Measurements from ENCODE around the gene MYOCOS.
"Not testable (repeated sequence)": the region's sequence is repeated elsewhere in the genome, so short reads cannot be mapped to it uniquely, and the experiment has no call there.

Gene MYOCOS, protein sequence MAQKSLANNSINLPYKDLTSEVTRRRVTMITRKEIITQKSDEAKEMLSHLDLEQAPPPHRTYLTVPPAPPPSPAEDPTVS

DNA sequence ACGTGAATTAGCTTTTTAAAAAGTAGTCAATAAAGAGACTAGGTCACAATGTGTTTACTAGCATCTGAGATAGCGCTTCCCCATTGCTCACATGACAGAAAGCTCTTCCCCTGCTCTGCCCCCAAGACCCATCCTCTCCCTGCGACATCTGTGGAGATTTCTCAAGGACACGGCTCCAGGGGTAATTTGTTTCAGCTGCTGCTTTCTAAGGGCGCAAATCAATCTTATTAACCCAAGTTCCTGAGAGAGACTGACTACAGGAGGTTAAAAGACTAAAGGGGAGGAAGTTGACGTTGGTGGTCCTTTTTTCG is at the start of gene MYOCOS:
Gene MYOCOS, plus strand, starts transcription at position 92 of the 311 bp plus-strand sequence. CDS start 1,641 bp downstream, outside the sequence.
- no peak for DNase-seq

DNA sequence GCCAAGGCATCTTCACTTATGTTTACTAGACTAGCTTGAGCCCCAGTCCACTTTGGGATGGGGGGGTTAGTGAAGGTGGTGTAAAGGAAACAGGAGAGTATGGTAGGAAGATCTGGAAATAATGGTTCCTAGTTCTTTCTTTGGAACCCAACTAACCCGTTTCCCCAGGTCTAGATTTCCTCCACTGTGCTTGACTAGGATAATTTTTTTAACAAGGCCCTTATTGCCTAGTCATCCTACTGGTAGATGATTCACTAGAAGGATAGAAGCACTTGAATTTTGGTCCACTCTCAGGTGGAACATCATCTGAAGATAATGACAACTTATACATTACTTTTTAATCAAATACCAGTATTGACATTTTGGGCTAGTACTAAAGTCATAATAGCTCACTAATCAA is 45.9 kb upstream of the MYOCOS start:
- no peak for DNase-seq

DNA sequence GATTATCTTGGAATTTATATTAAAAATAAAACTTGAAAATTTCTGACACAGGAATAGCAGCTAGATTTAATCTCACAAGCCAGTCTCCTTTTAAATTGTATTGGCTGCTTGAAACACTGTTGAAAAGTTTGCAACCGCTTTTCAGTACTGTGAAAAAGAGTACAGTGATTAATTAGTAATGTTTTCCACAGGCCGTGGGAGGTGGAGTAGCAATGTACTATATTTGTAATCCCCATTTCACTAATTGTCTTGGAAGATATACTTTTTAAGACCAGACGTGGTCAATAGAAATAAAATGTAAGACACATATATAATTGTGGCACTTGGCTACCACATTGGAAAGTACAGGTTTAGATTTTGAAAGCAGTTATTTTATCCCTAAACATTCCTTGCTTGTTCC is 40.8 kb upstream of the MYOCOS start:
- no peak for DNase-seq

DNA sequence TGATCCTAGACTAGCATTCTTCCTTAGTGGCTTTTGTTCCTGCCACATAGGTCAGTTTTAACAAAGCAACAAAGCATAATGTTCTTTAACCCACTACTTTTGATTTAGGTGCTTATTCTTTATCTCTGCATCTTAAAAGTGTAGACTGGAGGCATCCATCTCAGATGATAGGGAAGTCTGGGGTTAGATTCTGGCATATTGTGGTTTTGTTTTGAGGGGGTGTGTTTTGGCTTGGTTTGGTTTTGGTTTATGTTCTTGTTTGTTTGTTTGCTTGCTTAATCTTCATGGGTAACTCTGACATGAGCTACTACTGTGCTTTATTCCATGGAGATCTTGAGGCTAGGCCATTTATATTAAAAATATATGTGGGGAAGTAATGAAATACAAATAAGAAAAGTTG is 40.3 kb upstream of the MYOCOS start:
- DNase-seq, result no peak

DNA sequence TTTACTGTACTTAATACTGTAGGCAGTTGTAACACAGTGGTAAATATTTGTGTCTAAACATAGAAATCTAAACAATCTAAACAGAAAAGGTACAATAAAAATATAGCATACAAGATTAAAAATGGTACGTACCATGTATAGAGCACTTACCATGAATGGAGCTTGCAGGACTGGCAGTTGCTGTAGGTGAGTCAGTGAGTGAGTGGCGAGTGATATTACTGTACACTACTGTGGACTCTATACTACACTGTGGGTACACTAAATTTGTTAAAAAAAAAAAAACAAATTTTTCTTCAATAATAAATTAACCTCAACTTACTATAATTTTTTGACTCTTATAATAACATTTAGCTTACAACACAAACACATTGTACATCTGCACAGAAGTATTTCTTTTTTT is 39.5 kb upstream of the MYOCOS start:
- no peak for DNase-seq

DNA sequence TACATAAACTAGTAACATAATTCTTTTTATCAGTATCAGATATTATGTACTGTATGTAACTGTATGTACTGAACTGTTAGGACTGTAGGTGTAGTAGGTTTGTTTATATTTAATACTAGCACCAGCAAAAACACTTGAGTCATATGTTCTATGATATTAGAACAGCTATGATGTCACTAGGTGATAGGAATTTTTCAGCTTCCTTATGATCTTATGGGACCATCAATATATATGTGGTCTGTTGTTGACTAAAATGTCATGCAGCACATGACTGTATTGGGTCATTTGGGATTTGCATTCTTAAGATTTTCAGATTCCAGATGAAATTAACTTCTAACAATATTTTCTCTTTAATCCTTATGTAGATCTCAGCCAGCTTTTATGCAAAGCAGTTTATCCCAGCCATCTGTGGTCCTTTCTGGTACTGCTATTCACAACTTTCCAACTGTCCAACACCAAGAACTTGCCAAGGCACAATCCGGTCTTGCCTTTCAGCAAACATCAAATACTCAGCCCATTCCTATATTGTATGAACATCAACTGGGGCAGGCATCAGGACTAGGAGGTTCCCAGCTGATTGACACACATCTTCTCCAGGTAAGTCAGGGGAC is 38.3 kb upstream of the MYOCOS start:
- no peak for DNase-seq

DNA sequence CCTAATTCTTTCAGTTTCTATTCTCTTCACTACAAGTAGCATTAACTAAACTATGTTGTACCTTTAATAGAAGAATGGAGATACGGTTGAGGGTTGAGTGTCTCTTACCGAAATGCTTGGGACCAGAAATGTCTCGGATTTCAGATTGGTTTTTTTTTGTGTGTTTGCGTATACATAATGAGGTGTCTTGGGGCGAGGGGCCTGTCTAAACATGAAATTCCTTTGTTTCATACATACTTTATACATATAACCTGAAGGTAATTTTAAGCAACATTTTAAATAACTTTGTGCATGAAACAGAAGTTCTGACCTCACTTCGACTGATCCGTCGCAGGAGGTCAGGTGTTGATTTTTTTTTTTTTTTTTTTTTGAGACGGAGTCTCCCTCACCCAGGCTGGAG is 36.3 kb upstream of the MYOCOS start:
- DNase-seq, result no peak

DNA sequence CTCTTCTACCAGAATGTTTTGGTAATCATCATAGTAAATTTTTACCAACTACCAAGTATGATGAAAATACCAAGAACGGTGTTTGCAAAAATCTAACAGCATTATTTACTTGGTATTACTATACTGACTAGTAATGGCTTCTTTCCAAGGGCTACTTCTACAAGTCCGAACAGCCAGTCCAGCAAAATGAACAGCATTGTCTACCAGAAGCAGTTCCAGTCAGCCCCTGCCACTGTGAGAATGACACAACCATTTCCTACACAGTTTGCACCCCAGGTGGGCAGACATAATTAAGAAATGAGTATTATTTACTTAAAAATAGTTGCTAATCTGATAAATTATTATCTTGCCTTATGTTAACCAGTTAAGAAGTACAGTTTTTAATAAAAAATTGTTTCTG is 33.8 kb upstream of the MYOCOS start:
- DNase-seq, result no peak

DNA sequence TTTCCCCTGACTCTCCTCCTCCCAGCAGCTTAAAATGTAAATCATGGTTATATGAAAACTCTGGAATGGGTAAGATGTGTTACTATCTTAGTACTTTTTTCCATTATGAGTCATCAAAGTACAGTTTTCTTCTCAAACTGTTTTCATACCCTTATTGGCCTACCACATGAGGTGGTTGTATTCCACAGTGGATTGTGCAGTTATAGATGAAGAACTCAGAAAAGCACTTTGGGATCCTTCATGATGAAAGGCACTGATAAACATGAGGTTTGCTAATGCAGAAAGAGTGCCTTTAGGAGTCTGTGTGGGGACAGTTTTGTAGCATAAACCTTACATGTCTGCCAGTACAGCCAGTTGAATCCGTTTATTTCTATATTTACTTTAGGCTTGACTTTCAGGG is 32.0 kb upstream of the MYOCOS start:
- no peak for DNase-seq

DNA sequence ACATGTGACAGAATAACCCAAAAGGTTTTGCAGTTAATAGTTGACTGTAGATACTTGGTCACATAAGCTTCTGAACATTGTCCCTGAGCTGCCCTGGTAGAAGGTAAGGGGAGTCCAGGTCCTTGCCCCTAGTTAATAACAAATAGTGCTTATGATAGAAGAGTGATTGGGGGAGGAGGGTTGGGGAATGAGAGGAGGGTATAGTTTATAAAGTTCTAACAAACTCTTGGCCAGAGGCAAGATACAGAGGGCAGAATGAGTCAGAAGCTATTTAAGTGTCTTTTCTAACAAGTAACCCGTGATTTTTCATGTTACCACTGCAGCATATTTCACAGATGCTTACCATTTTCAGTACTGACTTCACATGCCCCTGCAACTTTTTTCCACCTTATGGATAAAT is 26.7 kb upstream of the MYOCOS start:
- DNase-seq, result no peak

DNA sequence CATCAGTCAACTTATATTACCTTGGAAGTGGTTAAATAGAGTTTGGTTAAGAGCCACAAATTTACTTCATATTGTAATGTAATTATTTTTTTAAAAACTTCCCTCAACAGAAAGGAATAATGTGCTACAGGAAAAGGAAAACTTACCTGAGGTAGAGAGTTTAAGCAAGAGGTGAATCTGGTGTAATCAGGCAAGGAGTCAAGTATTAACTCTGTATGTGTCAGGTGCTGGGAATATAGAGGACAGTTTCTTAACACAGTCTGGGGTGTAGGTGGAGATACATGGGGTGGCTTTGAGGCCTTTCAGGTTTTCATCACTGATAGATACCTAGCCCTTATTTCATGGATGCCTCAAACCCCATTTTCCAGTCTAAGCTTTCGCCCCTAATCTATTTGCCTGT is 25.9 kb upstream of the MYOCOS start:
- no peak for DNase-seq

DNA sequence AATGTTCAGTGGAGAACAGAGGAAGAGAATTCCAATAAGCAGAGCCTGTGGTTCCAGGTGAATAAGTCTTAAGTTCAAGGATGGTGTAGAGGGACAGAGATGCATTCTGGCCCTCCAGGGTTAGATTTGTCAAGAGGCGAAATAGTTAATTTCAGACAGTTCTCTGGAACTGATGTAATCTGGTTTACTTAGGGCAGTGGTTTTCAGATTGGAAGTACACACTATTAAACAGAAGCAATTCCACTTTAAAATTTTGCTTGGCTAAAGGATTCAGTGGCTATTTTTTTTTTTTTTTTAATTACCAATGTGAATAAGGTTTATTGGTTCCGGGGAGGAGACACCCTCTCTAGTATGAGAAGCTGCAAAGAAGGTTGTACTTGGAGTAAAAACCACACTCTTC is 25.3 kb upstream of the MYOCOS start:
- DNase-seq, result no peak

DNA sequence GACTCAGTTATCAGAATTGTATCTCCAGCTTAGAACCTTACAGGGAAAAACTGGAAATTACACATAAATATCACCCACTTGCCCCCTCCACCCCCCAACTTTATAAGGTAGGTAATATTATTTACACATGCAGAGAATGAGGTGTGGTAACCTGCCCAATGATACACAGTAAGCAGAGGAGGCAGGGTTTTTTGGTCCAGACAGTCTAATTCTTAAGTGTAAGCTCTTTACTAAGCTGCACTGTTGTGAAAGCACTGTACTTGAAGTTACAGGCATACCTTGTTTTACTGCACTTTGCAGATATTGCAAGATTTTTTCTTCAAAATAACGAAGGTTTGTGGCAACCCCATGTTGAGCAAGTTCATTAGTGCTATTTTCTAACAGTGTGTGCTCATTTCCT is 24.8 kb upstream of the MYOCOS start:
- no peak for DNase-seq

DNA sequence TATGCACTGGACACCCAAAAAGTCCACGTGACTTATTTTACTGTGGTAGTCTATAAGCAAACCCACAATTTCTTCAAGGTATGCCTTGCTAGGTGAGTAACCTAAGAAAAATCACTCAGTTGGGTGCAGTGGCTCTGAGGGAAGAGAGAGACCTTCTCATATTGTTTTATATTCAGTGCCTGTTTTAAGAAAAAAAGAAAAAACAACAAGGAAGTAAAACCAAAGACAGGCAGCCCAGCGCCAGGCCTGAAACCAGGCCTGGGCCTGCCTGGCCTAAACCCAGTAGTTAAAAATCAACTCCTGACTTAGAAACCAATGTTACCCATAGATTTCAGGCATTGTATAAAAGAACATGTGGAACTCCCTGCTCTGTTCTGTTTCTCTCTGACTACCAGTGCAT is 21.7 kb upstream of the MYOCOS start:
- not testable (repeated sequence) for DNase-seq

DNA sequence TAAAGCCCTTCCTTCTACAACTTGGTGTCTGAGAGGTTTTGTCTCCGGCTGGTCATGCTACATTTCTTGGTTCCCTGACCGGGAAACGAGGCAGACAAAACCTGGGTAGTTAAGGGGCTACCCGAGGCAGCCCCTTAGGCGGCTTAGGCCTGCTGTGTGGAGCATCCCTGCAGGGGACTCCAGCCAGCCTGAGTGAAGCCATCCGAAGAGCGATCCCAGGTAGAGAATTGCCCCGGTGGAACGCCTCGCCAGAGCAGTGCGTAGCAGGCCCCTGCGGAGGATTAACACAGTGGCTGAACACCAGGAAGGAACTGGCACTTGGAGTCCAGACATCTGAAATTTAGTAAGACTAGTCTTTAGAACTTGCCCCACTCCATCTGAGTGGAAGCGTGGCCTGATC is 21.2 kb upstream of the MYOCOS start:
- no peak for DNase-seq

DNA sequence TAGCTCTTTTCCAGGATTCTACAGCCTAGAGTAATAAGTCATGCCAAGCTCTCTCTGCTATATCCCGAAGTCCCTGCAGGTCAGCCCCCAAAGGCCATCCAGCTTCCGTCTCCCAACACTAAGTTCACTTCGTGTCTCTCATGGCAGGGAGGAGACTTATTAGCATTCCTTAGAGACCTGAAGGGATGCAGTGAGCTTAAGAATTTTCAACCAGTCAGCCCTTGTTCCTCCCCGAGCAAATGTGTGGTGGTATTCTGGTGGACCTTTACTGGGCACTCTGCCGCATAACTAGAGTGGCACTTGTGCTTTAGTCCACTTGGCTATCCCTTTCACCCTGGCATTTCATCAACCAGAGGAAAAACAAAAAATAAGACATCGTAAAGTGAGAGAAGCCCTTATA is 19.0 kb upstream of the MYOCOS start:
- not testable (repeated sequence) for DNase-seq

DNA sequence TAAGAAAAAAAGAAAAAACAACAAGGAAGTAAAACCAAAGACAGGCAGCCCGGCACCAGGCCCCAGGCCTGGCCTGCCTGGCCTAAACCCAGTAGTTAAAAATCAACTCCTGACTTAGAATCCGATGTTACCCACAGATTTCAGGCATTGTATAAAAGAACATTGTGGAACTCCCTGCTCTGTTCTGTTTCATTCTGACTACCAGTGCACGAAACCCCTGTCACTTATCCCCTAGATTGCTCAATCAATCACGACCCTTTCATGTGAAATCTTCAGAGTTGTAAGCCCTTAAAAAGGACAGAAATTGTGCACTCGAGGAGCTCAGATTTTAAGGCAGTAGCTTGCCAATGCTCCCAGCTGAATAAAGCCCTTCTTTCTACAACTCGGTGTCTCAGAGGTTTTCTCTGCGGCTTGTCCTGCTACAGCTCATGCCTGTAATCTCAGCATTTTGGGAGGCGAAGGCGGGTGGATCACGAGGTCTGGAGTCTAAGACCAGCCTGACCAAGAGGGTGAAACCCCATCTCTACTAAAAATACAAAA is 15.6 kb upstream of the MYOCOS start:
- DNase-seq, result no peak

DNA sequence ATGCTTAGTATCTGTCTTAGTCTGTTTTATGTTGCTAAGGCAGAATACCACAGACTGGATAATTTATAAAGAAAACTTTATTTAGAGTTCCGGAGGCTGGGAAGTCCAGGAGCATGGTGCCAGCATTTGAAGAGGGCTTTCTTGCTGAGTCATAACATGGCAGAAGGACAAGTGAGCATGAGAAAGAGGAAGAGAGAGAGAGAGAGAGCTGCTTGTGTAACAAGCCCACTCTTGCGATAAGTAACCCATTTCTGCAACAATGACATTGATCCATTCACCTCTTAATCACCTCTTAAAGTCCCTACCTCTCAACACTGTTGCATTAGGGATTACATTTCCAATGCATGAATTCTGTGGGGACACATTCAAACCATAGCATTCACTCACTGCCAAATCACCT is 11.7 kb upstream of the MYOCOS start:
- DNase-seq, result no peak

DNA sequence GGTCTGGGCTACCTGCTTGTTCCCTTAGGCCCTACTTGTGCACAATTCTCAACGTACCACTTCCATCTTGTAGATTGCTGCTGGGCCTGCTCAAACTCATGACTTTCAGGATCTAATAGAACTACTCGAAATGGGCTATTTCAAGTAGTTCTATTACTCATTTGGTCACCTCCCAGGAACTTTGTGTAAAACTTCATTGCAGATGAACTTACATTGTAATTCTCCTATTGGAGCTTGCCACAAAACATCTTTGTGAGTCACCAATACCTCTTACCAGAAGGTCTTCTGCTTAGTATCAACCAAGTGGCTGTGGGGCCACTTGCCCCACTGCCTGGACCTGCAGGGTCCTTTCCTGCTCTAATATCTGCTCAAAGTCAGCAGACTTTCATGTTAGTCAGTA is 10.7 kb upstream of the MYOCOS start:
- DNase-seq, result no peak

DNA sequence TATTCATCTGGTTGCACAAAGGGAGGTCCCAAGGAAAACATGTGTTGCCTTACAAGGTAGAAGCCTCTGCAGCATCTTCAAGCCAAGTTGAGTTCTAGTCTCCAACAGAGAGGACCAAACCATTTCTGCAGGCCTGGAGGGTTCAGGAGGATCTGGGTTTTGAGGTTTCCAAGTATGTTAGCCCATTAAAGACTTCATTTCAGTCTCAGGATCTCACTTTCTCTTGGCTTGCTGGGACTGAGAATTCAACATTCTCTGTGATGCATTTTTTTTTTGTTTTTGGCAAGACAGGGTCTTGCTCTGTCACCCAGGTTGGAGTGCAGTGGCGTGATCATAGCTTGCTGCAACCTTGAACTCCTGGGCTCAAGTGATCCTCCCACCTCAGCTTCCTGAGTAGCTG is 8.8 kb upstream of the MYOCOS start:
- DNase-seq, result no peak

DNA sequence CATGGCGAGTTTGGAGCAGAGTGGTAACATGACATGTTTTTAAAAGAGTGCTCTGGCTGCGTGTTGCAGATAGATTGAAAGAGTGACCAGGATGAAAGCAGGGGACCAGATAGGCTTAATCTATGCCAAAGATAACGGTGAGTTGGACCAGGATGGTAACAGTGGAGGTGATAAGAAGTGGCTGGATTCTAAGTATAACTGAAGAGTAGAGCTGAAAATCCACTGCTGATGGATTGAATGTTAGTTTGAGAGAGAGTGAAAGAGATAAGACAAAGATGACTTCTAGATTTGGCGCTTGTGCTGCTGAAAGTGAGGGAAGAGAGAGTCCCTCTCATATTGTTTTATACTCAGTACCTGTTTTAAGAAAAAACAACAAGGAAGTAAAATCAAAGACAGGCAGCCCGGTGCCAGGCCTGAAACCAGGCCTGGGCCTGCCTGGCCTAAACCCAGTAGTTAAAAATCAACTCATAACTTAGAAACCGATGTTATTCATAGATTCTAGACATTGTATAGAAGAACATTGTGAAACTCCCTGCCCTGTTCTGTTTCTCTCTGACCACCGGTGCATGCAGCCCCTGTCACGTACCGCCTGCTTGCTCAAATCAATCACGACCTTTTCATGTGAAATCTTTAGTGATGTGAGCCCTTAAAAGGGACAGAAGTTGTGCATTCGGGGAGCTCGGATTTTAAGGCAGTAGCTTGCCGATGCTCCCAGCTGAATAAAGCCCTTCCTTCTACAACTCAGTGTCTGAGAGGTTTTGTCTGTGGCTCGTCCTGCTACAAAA is 6.7 kb upstream of the MYOCOS start:
- DNase-seq, result not testable (repeated sequence)

DNA sequence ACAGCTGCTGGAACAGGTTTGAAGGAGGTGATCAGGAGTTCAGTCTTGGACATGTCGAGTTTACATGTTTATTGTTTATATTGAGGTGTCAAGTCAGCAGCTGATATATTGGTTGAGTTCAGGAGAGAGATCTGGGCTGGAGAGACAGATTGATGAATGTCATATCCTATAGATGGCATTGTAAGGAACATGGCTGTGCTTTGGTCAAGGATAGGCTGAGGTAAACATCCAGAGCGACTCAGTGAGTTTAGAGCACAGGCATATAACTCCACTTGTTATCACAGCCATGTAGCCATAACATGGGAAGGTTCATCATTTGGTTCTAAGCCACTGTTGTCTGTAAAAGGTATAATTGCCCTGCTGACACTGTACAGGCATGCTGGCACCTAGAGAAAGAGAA is 5.5 kb upstream of the MYOCOS start:
- DNase-seq, result no peak

DNA sequence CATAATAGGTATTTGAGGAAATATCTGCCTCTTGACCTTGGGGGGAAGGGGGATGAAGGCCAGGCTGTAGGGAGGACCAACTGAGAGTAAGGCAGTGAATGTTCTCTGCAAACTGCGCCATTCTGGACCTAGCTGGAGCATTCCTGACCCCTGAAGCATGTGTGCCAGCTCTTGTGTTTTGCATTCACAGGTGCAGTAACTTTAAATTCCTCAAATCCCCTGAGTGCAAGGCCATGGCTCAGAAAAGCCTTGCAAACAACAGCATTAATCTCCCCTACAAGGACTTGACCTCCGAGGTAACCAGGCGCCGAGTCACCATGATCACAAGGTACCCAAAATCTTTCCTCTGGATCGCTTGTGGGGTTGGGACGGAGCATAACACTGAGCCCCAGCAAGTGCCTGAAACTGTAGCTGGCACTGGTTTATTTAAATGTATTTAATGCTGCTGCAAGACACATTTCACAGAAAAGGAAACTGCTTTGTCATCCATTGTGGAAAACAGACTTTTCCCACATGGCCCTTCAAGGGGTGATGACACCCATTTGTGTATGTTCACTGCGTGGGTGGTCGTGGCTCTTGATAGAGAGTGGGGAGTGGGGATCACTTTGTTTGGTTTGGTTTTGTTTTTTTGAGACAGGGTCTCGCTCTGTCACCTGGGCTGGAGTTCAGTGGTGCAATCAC is 1.7 kb downstream of the MYOCOS start:
- DNase-seq, result no peak

DNA sequence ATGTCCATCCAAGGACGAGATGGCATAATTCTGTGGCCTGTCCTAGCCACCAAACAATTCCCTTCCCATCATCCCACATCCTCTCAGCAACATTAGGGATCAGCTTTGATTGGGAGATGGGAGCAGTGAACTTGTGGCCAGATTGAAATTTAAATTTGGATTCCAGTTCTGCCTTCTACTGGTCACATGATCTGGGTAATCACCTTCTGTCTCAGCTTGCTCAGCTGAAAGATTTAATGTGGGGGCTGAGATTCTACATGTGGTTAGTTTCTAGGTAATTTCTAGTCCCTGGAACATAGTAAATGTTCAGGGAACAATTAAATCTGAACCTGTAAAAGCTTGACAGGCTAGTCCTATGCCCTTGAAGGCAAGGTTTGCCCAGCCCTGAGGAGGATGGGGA is 3.2 kb downstream of the MYOCOS start:
- DNase-seq, result no peak

All from NCI-H1105 treated with DMSO at 0.1 percent for 48 hours (cell line).